Suprapubic skin (tissue), 4 donors: ENCODE measurements around the gene HMHB1.

Experiments used
- EP300 ChIP-seq: sonication (generic); formaldehyde crosslinking; IDR thresholded peaks from one replicate; pipeline ENCODE4 v1.6.1; 2017; ENCODE audit warnings: antibody characterized with exemption
- POLR2A ChIP-seq, 2 donors: fragments of 450-650 bp; IDR thresholded peaks; one replicate each; pipeline ENCODE4 v1.6.1; 2017; ENCODE audit warnings: antibody characterized with exemption in 2 of 2, mild to moderate bottlenecking in 2 of 2, moderate library complexity in 2 of 2
- POLR2AphosphoS5 ChIP-seq, 3 donors: sonication (generic); formaldehyde crosslinking; IDR thresholded peaks; one replicate each; pipeline ENCODE4 v1.6.1; 2017; ENCODE audit warnings: antibody characterized with exemption in 3 of 3
- TF ChIP-seq, protein P1 (sequence below), 2 donors: fragments of 200-600 bp in 1 of 2; fragments of 450-650 bp in 1 of 2; sonication (generic) in 1 of 2; IDR thresholded peaks; one replicate each; pipeline ENCODE4 v1.5.1; 2016 to 2019; ENCODE audit warnings: antibody characterized with exemption in 2 of 2, mild to moderate bottlenecking in 1 of 2, moderate library complexity in 1 of 2

DNA sequence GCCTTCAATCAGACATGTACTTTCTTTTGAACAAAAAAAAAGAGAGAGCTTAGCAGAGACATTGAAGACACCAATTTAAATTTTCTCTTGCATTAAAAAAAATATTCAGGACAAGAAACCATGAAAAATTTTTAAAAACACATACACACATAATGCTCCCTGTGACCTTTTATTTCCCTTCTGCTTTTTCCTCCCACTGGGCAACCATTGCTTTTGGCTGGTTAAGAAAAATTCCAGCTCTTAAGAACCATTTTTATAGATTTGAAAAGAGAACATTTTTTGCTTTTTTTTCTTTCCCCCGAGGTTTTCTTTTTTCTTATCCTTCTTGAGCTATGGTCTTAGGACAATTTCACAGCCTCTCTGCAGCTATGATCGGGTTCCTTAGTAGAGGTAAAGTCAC, 6.1 kb upstream of the HMHB1 start:
- TF ChIP-seq POLR2AphosphoS5 (IDR thresholded peaks at IDR 0.05) (no peak), EP300 (no peak), POLR2A (IDR thresholded peaks at IDR 0.05) (no peak)
- TF ChIP-seq, protein P1, sequence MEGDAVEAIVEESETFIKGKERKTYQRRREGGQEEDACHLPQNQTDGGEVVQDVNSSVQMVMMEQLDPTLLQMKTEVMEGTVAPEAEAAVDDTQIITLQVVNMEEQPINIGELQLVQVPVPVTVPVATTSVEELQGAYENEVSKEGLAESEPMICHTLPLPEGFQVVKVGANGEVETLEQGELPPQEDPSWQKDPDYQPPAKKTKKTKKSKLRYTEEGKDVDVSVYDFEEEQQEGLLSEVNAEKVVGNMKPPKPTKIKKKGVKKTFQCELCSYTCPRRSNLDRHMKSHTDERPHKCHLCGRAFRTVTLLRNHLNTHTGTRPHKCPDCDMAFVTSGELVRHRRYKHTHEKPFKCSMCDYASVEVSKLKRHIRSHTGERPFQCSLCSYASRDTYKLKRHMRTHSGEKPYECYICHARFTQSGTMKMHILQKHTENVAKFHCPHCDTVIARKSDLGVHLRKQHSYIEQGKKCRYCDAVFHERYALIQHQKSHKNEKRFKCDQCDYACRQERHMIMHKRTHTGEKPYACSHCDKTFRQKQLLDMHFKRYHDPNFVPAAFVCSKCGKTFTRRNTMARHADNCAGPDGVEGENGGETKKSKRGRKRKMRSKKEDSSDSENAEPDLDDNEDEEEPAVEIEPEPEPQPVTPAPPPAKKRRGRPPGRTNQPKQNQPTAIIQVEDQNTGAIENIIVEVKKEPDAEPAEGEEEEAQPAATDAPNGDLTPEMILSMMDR (IDR thresholded peaks at IDR 0.05) = no peak
